Measurements from ENCODE around the gene PRR13. TPM values are rescaled to one million over a fixed set of nuclear protein-coding genes. Genes with fewer than 3 reads are reported as not detected.
"Not testable (repeated sequence)": the region's sequence is repeated elsewhere in the genome, so short reads cannot be mapped to it uniquely, and the experiment has no call there.

The PRR13 gene
- polyA plus RNA-seq, 4 donors: 67.9 to 183 (median 175) TPM

GRCh38 chr12:53467082-53467481 lies 25.5 kb downstream of the PRR13 start:
- DNase-seq (ENCODE audit: low read depth in 4 of 4, low spot score in 3 of 4): no peak

GRCh38 chr12:53467880-53468279 lies 26.3 kb downstream of the PRR13 start:
- DNase-seq (ENCODE audit: low read depth in 4 of 4, low spot score in 3 of 4): no peak

GRCh38 chr12:53468282-53468681 lies 26.7 kb downstream of the PRR13 start:
- no peak for DNase-seq (ENCODE audit: low read depth in 4 of 4, low spot score in 3 of 4)

GRCh38 chr12:53472056-53472582 lies 30.6 kb downstream of the PRR13 start:
- no peak for DNase-seq (ENCODE audit: low read depth in 4 of 4, low spot score in 3 of 4)

- DNase-seq (ENCODE audit: low read depth in 4 of 4, low spot score in 3 of 4): no peak
Measured at GRCh38 chr12:53474077-53474476, 32.5 kb downstream of the PRR13 start.

GRCh38 chr12:53474819-53475218 lies 33.3 kb downstream of the PRR13 start:
- no peak for DNase-seq (ENCODE audit: low read depth in 4 of 4, low spot score in 3 of 4)

- DNase-seq (ENCODE audit: low read depth in 4 of 4, low spot score in 3 of 4): no peak
Measured at GRCh38 chr12:53476769-53477209, 35.3 kb downstream of the PRR13 start.

GRCh38 chr12:53478865-53479264 lies 37.3 kb downstream of the PRR13 start:
- no peak for DNase-seq (ENCODE audit: low read depth in 4 of 4, low spot score in 3 of 4)

GRCh38 chr12:53479331-53479730 lies 37.8 kb downstream of the PRR13 start:
- no peak for DNase-seq (ENCODE audit: low read depth in 4 of 4, low spot score in 3 of 4)

GRCh38 chr12:53480491-53481442 lies 39.2 kb downstream of the PRR13 start:
- no peak for DNase-seq (ENCODE audit: low read depth in 4 of 4, low spot score in 3 of 4)

- not testable (repeated sequence) for DNase-seq (ENCODE audit: low read depth in 4 of 4, low spot score in 3 of 4)
Measured at GRCh38 chr12:53481458-53481857, 39.9 kb downstream of the PRR13 start.

- no peak for DNase-seq (ENCODE audit: low read depth in 4 of 4, low spot score in 3 of 4)
Measured at GRCh38 chr12:53481939-53482586, 40.5 kb downstream of the PRR13 start.

- no peak for DNase-seq (ENCODE audit: low read depth in 4 of 4, low spot score in 3 of 4)
Measured at GRCh38 chr12:53482626-53483168, 41.2 kb downstream of the PRR13 start.

GRCh38 chr12:53483225-53483978 lies 41.9 kb downstream of the PRR13 start:
- no peak for DNase-seq (ENCODE audit: low read depth in 4 of 4, low spot score in 3 of 4)

GRCh38 chr12:53483979-53484377 lies 42.4 kb downstream of the PRR13 start:
- DNase-seq (ENCODE audit: low read depth in 4 of 4, low spot score in 3 of 4): no peak

GRCh38 chr12:53484686-53485575 lies 43.4 kb downstream of the PRR13 start:
- DNase-seq (ENCODE audit: low read depth in 4 of 4, low spot score in 3 of 4): no peak

GRCh38 chr12:53485955-53486735 lies 44.6 kb downstream of the PRR13 start:
- no peak for DNase-seq (ENCODE audit: low read depth in 4 of 4, low spot score in 3 of 4)

- DNase-seq (ENCODE audit: low read depth in 4 of 4, low spot score in 3 of 4): no peak
Measured at GRCh38 chr12:53486736-53487487, 45.4 kb downstream of the PRR13 start.
